Stimulated activated CD8-positive, alpha-beta memory T cell treated with anti-CD3 and anti-CD28 coated beads, Interleukin-4, amount 100 ng/mL, for 24 hours (primary cell): Measurements from ENCODE around the gene IQCC.

ENCODE experiments used
- DNase-seq: peaks from one replicate; pipeline ENCODE4 v3.0.0-alpha.2; 2020; ENCODE audit warnings: low read depth

IQCC gene

GRCh38 chr1:32195972-32196823 lies 9.3 kb upstream of the IQCC start:
- DNase-seq, result no peak

- DNase-seq, result no peak
Measured at GRCh38 chr1:32197074-32197473, 8.4 kb upstream of the IQCC start.

- no peak for DNase-seq
Measured at GRCh38 chr1:32197837-32198236, 7.6 kb upstream of the IQCC start.

- no peak for DNase-seq
Measured at GRCh38 chr1:32198237-32199042, 7.0 kb upstream of the IQCC start.

- DNase-seq, result no peak
Measured at GRCh38 chr1:32199043-32199716, 6.3 kb upstream of the IQCC start.

GRCh38 chr1:32199717-32200072 lies 5.8 kb upstream of the IQCC start:
- no peak for DNase-seq

- DNase-seq, result peak; percentile 40
Measured at GRCh38 chr1:32200226-32201010, 5.1 kb upstream of the IQCC start, which contains the start of gene CCDC28B. Gene CCDC28B, plus strand, starts transcription at chr1:32200595. Its CDS starts 1,341 bp downstream, at chr1:32201936.

GRCh38 chr1:32201011-32201855 lies 4.2 kb upstream of the IQCC start:
- peak; percentile 77 for DNase-seq

- no peak for DNase-seq
Measured at GRCh38 chr1:32204943-32205361, 519 bp upstream of the IQCC start.

- no peak for DNase-seq
Measured at GRCh38 chr1:32208469-32208868, 3.0 kb downstream of the IQCC start.

- DNase-seq, result no peak
Measured at GRCh38 chr1:32208891-32209328, 3.4 kb downstream of the IQCC start, which contains the start of gene DCDC2B. Gene DCDC2B, plus strand, starts transcription at chr1:32209089. Its CDS starts 5 bp downstream, at chr1:32209094.

- DNase-seq, result peak; percentile 38
Measured at GRCh38 chr1:32215629-32216480, 10.4 kb downstream of the IQCC start.

- DNase-seq, result no peak
Measured at GRCh38 chr1:32216566-32216965, 11.1 kb downstream of the IQCC start.

GRCh38 chr1:32219022-32219421 lies 13.6 kb downstream of the IQCC start:
- no peak for DNase-seq

GRCh38 chr1:32220746-32221580 lies 15.5 kb downstream of the IQCC start:
- DNase-seq, result no peak

- DNase-seq, result no peak
Measured at GRCh38 chr1:32221581-32221979, 16.1 kb downstream of the IQCC start.

- peak; percentile 86 for DNase-seq
Measured at GRCh38 chr1:32221980-32222755, 16.7 kb downstream of the IQCC start, which contains the start of the genes EIF3I and TMEM234. Gene EIF3I, plus strand, starts transcription at chr1:32222407. Its CDS starts 35 bp downstream, at chr1:32222442. Gene TMEM234, minus strand, starts transcription at chr1:32222353. Its CDS starts 31 bp downstream, at chr1:32222322.

- no peak for DNase-seq
Measured at GRCh38 chr1:32223683-32224082, 18.2 kb downstream of the IQCC start.
